HT1080 (cell line): Measurements from ENCODE around the gene C1orf174. TPM values are rescaled to one million over a fixed set of nuclear protein-coding genes. Genes with fewer than 3 reads are reported as not detected.
A peak's percentile ranks its signal among the peaks of the same experiment; 100 is the strongest.

ENCODE experiments used
- DNase-seq: peaks from one replicate; pipeline ENCODE4 v3.0.0-alpha.2; 2015; ENCODE audit warnings: low read depth
- polyA plus RNA-seq, 2 experiments: library from polyadenylated mRNA; depleted of rRNA; stranded (reverse); fragments of >200 nt; gene quantifications; 2 replicates each; pipeline ENCODE4 v1.2.3, GENCODE V29; 2015
- total RNA-seq: library from RNA; depleted of rRNA; stranded (reverse); fragments of >200 nt; shearing (Covaris generic); gene quantifications from 2 replicates; pipeline ENCODE4 v1.2.3, GENCODE V29; 2014; rRNA removed

C1orf174 gene
- total RNA-seq = 63.9 and 81.2 TPM in 2 replicates
- 36.2 and 37.1 TPM in 2 replicates for polyA plus RNA-seq (2015; cell fraction: cytosol; rRNA removed)
- polyA plus RNA-seq (2015; cell fraction: nucleus; rRNA removed) = 20.8 and 20.9 TPM in 2 replicates

DNA sequence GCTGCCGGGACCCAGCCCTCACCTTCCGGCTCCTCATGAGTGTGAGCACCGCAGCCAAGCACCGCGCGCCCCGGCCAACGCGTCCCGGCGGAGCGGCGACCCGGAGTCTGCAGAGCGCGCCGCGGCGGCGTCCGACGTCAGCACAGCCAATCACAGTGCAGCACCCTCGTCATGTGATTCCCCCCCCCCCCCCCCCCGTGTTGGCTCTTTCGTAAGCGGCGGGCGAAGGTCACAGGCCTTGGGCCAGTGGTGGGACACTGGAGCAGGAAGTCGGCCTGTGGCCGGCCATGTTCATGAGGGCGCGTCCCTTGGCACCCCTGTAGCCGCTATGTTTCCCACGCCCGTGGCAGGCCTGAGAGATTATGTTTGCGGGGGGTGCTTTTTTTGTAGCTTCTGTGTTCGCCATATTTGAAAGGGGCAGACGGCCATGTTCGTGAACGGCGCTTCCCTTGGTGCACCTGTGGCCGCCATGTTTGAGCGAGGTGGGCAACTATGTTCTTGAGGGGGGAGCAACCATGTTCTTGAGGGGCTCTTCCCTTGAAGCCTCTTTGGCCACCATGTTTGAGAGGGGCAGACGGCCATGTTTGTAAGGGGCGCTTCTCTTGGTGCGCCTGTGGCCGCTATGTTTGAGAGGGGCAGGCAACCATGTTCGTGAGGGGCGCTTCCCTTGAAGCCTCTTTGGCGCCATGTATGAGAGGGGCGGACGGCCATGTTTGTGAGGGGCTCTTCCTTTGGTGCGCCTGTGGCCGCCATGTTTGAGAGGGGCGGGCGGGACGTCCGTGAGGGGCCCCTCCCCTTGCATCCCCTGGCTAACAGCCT lies at the start of gene C1orf174:
C1orf174 (minus strand) TSS at position 123 of the 819 bp plus-strand sequence; CDS start at position 37, 86 bp downstream.
- peak; percentile 96 for DNase-seq

DNA sequence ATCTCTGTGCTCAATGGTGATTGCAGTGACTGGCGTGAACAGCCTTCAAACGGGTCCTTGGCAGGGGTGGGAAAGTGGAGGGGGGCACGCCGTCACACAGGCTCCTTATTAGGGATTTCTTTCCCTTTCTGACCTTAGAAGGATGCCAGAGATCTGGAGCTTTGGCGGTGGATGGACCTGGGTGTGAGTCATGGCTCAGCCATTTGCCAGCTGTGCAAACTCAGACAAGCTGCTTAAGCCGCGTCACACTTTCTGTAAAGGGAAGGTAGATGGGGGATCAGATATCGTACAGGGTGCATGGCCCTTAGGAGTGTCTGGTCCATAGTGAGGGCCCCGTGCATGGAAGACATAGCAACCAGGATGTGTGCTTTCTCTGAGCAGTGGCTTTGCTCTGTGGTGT lies 48.3 kb upstream of the C1orf174 start:
- peak; percentile 71 for DNase-seq

DNA sequence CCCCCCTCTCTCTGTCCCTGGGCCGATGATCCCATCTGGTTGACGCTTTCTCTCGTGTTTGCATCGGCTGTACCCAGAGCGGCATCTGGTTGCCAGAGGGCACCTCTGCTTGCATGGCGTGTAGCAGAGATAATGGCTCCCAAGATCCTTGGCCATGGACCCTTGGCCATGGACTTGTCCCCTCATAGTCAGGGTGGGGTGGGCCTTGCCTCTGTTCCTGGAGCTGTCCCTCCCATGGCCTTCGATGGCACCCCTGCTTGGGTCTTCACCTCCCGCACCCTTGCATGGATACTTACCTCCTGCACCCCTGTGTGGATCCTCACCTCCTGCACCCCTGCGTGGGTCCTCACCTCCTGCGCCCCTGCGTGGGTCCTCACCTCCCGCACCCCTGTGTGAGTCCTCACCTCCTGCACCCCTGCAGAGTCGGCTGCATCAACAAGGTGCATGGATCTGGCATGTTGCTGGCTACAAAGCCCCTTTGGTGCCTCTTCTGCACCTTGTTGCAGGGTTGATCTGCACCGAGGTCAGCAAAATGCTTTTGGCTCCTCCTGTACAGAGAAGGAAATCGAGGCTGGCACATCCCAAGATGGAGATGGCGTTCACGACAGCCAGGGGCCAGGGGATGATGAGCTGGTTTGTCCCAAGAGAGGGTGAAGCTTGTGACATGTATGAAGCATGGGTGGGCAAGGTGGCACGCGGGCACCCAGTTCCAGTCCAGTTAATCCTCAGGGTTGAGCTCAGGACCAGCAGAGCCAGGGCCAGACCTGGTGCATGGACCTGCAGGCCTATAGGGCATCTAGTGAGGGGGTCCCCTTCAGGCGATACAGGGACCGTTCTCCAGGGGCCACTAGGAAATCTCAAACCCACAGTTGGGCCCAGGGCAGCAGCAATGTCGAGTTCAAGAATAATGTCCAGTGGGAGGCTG lies 46.1 kb upstream of the C1orf174 start:
- no peak for DNase-seq

DNA sequence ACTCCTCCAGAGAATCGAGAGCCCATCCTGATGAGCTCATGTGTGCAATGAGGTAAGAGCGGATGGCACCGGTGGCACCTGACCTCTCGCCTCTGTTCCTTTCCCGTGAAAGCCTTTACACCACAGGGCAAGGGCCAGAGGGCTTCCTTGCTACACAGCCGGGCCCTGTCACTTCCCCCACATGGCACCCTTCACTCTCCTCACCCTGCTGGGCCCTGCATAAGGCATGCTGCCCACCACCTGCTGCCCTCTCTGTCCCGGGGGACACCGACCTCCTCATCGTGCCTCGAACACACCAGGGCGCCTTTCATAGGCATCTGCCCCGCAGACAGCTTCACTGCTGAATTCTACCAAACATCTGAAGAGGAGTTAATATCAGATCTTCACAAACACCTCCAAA lies 45.1 kb upstream of the C1orf174 start:
- DNase-seq = no peak

DNA sequence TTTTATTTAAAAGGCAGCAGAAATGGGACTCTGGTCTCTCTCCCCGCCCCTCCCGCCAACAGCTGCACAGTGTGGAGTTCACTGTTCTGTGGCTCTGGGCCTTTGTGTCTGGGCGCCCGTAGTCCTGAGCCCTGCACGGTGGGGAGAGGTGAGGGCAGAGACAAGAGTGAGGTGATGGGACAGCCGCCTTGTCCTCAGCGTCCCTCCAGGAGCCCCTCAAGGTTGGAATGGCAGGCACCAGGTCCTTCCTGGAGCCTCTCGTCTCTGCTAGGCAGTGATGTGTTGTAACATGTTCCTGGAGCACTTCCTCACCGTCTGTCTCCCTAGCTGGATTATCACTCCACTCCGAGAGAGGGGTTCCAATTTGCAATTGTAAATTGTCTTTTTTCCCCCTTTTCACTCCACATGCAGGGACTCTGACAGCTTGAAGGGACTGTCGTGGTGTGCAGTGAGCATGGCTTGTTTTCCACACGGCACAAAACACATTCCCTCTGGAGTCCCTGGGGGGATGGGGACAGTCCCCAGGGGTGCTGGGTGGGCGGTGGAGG lies 44.6 kb upstream of the C1orf174 start:
- DNase-seq = no peak

DNA sequence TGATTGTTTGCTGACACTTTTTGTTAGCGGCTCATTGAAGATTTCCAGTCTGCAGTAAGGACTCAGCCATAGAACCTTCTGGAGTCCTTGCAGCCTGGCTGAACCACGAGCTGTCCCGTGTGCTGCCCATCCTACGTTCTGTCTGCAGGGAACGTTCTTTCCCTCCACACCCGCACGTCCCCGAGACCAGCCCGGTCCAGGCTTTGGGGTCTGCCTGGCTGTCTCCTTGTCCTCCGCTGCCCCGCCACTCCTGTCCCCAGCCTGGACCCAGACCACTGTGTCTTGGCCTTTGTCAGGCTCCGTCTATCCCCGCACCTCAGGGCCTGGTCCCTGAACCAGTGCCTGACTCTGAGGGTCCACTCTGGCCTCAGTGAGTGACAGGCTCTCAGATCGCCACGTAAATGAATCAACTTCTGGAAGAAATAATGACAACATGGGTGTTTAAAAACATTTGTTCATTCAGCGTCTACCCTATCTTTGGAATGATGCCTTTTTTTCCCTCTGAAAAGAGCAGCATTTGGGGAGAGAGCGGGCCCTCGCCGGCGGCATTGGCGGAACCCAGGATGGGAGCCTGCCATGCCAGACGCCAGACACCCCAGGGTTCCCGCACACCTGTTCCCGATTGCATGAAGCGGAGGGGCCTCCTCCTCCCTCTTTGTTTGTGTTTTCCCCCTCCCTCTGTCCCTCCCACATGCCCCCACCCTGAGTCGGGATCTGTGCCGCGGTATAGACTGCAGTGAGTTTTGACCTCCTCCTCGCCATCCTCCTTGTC lies 43.9 kb upstream of the C1orf174 start:
- no peak for DNase-seq

DNA sequence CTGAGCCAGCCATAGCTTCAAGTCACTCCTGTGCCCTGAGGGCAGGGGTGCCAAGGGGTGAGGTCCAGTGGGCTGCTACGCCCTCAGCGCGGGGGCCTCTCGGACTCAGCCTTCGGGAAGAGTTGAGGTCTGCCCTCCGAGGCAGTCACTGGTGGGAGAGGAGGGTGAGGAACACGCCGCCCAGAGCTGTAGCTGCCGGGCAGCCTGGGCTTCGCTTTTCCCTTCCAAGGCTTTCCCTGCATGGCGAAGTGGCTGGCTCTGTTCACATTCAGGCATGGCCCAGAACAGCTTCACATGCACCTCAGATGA lies 43.0 kb upstream of the C1orf174 start:
- DNase-seq = no peak

DNA sequence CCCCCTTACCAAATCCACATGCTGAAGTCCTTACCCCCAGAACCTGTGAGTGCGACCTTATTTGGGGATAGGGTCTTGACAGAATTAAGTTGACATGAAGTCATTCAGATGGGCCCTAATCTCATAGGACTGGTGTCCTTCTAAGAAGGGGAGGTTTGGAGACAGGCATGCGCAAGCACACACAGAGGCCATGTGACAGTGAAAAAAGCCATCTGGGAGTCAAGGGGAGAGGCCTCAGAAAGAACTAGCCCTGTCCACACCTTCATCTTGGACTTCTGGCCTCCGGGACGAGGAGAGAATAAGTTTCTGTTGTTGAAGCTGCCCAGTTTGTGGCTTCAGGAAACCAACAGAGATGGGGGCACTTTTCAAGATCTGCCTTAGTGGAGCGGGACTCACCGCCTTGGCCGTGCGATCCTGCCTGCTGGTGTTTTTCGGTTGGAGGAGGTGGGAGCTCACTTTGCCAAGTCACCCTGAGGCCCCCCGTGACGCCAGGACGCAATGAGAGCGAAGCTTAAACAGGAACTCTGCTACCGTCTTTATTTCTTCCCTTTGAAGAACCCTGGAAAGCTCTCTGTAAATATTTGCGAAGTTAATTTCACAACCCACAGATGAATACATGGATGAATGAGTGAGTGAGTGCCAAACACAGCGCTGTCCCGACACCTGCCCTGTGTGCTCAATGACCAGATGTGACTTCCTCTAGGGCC lies 42.5 kb upstream of the C1orf174 start:
- no peak for DNase-seq

DNA sequence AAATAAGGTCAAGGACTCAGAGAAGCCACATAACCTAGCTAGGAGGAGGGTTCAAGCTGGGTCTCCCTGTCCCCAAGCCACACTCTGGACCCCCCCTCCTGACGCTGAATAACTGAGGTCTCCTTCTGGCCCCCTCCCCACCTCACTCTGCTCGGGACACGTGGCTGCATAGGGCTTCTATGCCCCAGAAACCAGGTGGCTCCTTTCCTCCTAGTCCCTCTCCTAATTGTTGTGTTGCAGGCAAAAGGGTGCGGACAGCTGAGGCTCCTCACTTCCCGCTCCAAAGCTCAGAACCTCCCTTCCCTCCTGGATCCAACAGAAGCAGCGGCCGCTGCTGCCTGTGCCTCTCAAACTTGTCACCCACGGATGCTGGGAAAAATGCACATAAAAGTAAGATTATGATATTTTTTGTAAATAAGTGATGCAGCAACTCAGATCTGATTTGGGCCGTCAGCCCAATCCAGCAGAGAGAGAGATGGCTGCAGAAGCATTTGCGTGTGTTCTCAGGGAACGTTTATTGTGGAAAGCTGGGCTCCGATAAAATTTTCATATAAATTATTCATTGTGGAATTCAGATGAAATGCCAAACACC lies 40.8 kb upstream of the C1orf174 start:
- DNase-seq = no peak

DNA sequence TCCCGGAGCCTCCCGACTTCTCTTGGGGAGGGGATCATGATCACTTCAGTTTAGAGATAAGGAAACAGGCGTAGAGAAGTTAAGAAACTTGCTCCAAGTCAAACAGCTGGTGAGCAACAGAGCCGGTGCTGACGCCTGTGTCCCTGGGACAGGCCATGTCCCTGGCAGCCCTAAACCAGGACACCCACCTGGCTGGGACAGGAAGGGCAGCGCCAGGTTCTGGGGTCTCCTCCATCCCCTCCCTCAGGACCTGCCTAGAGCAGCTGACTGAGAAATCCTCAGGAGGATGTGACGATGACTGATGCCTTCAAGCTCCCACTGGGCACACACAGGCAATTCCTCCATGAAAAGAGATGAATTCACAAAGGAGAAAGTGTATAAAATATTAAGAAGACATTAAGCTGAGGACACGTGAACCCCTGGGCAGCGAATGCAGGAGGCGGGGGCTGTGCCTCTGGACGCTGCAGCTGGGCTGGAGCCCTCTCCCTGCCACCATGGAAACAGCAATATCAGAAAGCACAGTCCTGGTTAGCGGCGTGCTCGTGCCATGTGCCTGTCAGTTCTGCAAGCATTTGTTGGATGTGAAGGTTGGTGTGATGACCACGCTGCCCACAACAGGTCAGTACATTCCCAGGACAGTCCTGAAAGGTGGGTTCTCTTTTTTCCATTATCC lies 40.1 kb upstream of the C1orf174 start:
- no peak for DNase-seq

DNA sequence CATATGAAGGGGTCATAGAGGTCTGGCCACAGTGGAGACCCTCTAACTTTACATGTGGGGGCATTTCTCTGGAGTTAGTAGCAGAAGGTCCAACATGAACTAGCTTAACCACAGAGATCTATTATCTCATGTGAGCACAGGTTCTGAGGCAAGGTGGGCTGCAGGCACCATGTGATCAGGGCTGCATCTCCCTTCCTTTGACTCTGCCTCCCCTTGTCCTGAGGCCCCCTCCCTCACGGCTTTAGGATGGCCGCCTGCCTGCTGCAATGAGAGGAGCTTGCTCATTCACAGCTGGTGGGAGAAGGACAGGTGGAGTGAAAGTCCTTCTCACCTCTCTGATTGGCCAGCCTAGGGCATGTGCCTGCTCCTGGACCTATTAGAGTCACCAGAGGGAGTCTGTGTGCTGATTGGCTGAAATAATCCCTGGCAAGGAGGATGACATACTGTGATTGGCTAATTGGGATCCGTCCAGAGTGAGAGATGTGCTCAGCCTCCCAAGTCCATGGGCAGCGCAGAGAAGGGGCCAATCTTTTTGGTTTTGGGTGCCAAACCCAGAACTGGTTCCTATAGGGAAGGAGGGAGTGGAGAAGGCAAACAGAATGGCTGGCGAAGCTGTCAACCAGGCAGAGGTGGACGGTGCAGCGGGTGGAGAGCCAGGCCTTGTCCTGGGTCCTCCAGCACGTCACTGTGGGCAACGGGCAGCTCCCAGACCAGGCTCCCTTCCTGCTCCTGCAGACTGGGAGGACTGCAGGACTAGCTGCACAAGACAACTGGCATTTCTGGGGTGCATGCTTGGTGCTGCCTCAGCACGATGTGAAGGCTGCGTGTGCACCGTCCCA lies 39.4 kb upstream of the C1orf174 start:
- peak; percentile 10 for DNase-seq

DNA sequence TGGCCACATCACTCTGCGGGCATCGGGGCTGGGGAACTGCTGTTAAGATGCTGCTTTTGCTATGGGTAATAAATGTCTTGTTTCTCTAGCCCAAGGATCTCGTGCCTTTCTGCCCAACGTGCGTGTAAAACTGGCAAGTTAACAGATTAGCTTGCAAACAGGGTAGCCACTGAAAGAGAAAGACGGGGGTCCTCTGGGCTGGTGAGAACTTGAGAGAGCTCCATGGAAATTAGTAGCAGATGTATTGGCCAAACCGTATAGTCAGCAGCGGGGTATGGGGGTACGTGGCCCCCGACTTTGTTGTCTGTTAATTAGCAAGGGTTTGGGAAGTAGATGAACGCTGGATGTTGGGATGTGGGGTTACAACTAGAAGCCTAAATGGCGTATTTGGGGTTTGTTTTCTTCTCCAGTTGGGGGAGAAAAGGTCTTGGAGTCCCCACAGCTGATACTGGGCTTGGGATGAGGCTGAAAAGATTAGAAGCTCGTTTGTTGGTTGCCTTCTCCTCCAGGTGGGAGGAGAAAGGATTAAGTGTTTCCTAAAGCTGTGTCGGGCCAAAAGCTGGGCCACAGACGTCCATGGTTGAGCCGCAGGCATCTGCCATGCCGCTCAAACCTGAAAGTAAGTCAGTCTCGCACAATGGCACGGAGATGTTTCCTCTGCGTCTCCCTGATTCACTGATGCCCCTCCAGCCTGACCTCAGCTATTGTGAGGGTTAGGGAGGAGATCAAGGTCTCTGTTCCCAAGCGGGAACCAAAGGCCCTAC lies 32.3 kb upstream of the C1orf174 start:
- DNase-seq = no peak

DNA sequence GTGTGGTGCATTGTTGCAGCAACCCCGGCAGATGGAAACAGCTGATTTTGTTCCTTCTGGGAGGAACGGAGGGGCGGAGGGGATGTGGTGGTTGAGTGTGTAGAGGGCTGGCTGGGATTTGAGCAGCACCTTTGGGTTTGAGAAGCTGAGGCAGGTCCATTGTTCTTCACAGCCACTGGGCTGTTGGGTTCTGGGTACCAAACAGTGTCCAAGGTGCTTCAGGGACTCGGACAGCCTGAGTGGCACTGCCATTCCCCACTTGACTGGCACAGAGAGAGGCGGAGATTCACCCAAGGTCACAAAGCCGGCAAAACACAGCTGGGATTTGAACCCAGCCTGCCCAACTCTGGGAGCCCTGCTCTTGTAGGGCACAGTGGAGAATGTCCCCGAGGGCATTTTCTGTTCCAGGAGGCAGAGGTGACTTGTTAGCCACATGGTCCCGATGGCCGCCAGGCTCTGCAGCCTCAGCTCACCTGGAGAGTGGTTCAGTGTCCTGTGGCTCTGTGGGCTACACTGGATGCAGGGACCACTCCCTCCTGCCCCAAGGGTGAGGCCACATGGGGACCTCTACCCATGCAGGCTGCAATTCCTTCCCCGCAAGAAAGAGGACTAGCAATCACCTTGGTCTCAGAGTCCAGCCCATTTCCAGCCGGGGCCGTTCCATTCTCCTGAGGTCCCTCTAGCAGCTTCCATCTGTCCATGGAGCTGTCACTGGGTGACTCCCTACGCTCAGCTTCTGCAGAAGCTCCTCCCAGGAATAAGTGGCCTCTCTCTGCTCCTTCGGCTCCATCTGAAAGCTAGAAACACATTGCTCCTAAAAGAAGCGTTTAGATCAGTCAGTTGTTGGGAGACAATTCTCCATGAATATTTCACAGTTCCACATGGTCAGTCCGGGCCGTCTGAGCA lies 31.2 kb upstream of the C1orf174 start:
- DNase-seq = no peak

DNA sequence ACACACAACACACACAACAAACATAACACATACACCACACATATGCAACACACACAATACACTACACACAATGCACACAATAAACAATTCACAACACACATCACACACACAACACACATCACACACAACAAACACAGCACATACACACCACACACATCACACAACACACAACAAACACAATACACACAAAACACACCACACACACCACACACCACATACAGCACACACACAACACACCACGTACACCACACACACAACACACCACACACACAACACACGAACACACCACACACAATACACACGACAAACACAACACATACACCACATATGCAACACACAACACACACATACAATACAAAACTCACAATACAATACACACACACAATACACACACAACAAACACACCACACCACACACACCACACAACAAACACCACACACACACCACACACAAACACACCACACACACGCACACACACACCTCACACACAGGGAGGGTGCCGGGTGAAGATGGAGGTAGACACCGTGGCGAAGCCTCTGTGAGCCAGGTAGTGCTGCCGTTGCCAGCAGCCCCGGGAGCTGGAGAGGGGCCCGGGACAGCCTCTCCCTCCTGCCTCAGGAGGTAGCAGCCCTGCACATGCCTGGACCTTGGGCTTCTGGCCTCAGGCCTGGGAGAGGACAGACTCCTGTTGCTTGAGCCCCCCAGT lies 30.4 kb upstream of the C1orf174 start:
- no peak for DNase-seq

DNA sequence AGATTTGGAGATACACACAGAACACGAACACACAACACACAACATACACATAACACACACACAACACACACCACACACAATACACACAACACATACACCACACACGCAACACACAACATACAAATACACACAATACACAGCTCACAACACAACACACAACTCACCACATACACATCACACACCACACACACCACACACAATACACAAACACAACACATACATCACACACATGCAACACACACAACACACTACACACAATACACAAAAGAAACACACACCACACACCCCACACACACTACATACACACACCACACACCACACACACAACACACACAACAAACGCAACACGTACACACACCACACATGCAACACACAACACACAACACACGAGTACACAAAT lies 29.1 kb upstream of the C1orf174 start:
- no peak for DNase-seq

DNA sequence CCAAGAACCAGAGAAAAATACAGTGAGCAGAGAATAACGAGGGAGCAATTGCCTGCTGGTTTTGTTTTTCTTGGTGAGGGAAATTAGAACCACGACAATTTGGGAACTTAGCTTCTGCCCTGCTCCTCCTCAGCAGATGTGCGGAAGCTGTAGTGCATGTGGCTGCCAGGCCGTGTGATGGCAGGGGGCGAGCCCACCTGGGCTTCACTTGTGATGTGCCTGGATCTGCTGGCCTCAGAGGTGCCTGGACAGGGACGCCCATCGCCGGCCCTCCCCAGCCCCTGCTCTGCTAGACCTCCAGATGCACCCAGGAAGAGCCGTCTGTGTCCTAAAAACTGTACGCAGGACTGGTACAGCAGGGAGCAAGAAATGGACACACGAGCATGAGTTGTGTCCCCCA lies 28.5 kb upstream of the C1orf174 start:
- DNase-seq = no peak
